GM12878 (cell line): Measurements from ENCODE around the gene MRPL23. TPM values are rescaled to one million over a fixed set of nuclear protein-coding genes. Genes with fewer than 3 reads are reported as not detected.
A peak's percentile ranks its signal among the peaks of the same experiment; 100 is the strongest.

Experiments
- ATAC-seq: fragments of 200-7000 bp; cut with Tn5 transposase; 3 replicates; pipeline ENCODE4 v1.9.1; 2020; ENCODE audit warnings: mild to moderate bottlenecking, moderate library complexity
- BruUV-seq: library from RNA; stranded (reverse); fragments of 400-500 nt; replicated peaks from 2 replicates; lab custom pipeline; 2021; lab: Mats Ljungman, UMichigan
- CTCF ChIA-PET: fragments of 300-600 bp; sonication (Branson Sonifier 250); formaldehyde crosslinking; extraction: SDS; loops from one replicate; lab custom pipeline; 2021; ENCODE audit warnings: inconsistent platforms; lab: Yijun Ruan, JAX
- POLR2A ChIA-PET: fragments of 350-600 bp; formaldehyde crosslinking; extraction: SDS; loops from one replicate; lab custom pipeline; 2021; ENCODE audit warnings: inconsistent platforms; lab: Charles Lee
- RAD21 ChIA-PET: fragments of 300-600 bp; sonication (Branson Sonifier 250); formaldehyde crosslinking; loops from one replicate; lab custom pipeline; 2023; ENCODE audit warnings: antibody characterized with exemption; ENCODE audit not compliant: unreplicated experiment; lab: Charles Lee
- SMC1A ChIA-PET: fragments of 300-600 bp; sonication (Branson Sonifier 250); formaldehyde crosslinking; loops from one replicate; lab custom pipeline; 2023; ENCODE audit not compliant: unreplicated experiment, uncharacterized antibody; lab: Charles Lee
- DNase-seq: peaks from one replicate; pipeline ENCODE4 v3.0.0-alpha.2; 2011; ENCODE audit warnings: low read depth, low spot score
- FAIRE-seq: peaks from 3 replicates; lab custom pipeline; 2011; peaks lifted over from hg19 to GRCh38; lab: Jason Lieb, UNC
- H2AFZ ChIP-seq: 2 replicates; pipeline ENCODE4 v1.6.0; 2011; ENCODE audit warnings: low read depth, low read length, control low read depth; ENCODE audit not compliant: control insufficient read depth
- H3K27ac ChIP-seq: 2 replicates; pipeline ENCODE4 v1.5.1; 2011; ENCODE audit warnings: control low read depth; ENCODE audit not compliant: control insufficient read depth, insufficient read depth
- H3K27me3 ChIP-seq, 2 experiments: replicated peaks in 1 of 2; 2 replicates each; pipeline versions ENCODE4 v1.6.0 to v1.6.1; 2011; ENCODE audit warnings: low read length in 1 of 2; ENCODE audit not compliant: control insufficient read depth in 2 of 2, insufficient read depth in 2 of 2
- H3K36me3 ChIP-seq, 2 experiments: 2 replicates each; pipeline ENCODE4 v1.5.1; 2011; ENCODE audit warnings: low read length in 1 of 2; ENCODE audit not compliant: control insufficient read depth in 2 of 2, insufficient read depth in 2 of 2
- H3K4me1 ChIP-seq: 2 replicates; pipeline ENCODE4 v1.6.1; 2011; ENCODE audit warnings: mild to moderate bottlenecking, low read length, moderate library complexity, mixed read lengths; ENCODE audit not compliant: control insufficient read depth, insufficient read depth
- H3K4me2 ChIP-seq: 2 replicates; pipeline ENCODE4 v1.6.0; 2011; ENCODE audit warnings: control low read depth; ENCODE audit not compliant: control insufficient read depth, insufficient read depth
- H3K4me3 ChIP-seq: fragments of 200-600 bp; sonication (generic); 2 replicates; pipeline ENCODE4 v1.5.1; 2016
- H3K79me2 ChIP-seq: 2 replicates; pipeline ENCODE4 v1.6.0; 2011; ENCODE audit warnings: low read length; ENCODE audit not compliant: control insufficient read depth, insufficient read depth
- H3K9ac ChIP-seq: 2 replicates; pipeline ENCODE4 v1.8.0; 2011; ENCODE audit warnings: low read length, control low read depth, mixed read lengths; ENCODE audit not compliant: control insufficient read depth, insufficient read depth
- H3K9me3 ChIP-seq: replicated peaks from 3 replicates; pipeline ENCODE4 v1.5.1; 2011; ENCODE audit warnings: mild to moderate bottlenecking, low read length; ENCODE audit not compliant: control insufficient read depth, insufficient read depth
- H4K20me1 ChIP-seq: 2 replicates; pipeline ENCODE4 v1.6.0; 2011; ENCODE audit not compliant: control insufficient read depth, insufficient read depth
- ASH2L ChIP-seq: fragments of 300-600, 200-600 bp; sonication (generic); IDR thresholded peaks from 2 replicates; pipeline ENCODE4 v1.6.1; 2017; ENCODE audit warnings: low read depth, mild to moderate bottlenecking, borderline replicate concordance
- BACH1 ChIP-seq: fragments of 450-650 bp; IDR thresholded peaks from 2 replicates; pipeline ENCODE4 v1.6.1; 2017; ENCODE audit warnings: mild to moderate bottlenecking, borderline replicate concordance
- GATAD2B ChIP-seq: fragments of 450-650 bp; conservative IDR thresholded peaks from 2 replicates; pipeline ENCODE4 v1.6.1; 2017; ENCODE audit warnings: low read depth, mild to moderate bottlenecking, moderate library complexity
- HDAC6 ChIP-seq: fragments of 200-600 bp; sonication (generic); IDR thresholded peaks from one replicate; pipeline ENCODE4 v1.8.0; 2017; ENCODE audit warnings: antibody characterized with exemption; ENCODE audit not compliant: unreplicated experiment
- KAT2A ChIP-seq: conservative IDR thresholded peaks from 2 replicates; pipeline ENCODE4 v1.6.1; 2011; ENCODE audit warnings: low read depth, low read length; ENCODE audit not compliant: control insufficient read depth
- LARP7 ChIP-seq: fragments of 450-650 bp; IDR thresholded peaks from 2 replicates; pipeline ENCODE4 v1.6.1; 2017; ENCODE audit warnings: mild to moderate bottlenecking
- NBN ChIP-seq: fragments of 450-650 bp; IDR thresholded peaks from 2 replicates; pipeline ENCODE4 v1.6.1; 2016
- NR2C1 ChIP-seq: fragments of 450-650 bp; IDR thresholded peaks from 2 replicates; pipeline ENCODE4 v1.6.1; 2017; ENCODE audit warnings: antibody characterized with exemption, mild to moderate bottlenecking, moderate library complexity
- POLR2AphosphoS2 ChIP-seq: IDR thresholded peaks from 2 replicates; pipeline ENCODE4 v1.6.1; 2011; ENCODE audit warnings: low read depth, mild to moderate bottlenecking, low read length, improper control_type of control experiment, moderate library complexity
- POLR2AphosphoS5 ChIP-seq: IDR thresholded peaks from 2 replicates; pipeline ENCODE4 v1.6.1; 2011; ENCODE audit warnings: mild to moderate bottlenecking, low read length, inconsistent platforms
- RAD51 ChIP-seq: fragments of 450-650 bp; IDR thresholded peaks from 2 replicates; pipeline ENCODE4 v1.6.1; 2016; ENCODE audit warnings: moderate library complexity, mild to moderate bottlenecking, inconsistent platforms
- TCF3 ChIP-seq: IDR thresholded peaks from 2 replicates; pipeline ENCODE4 v1.6.1; 2012; ENCODE audit warnings: low read depth, mild to moderate bottlenecking, low read length, borderline replicate concordance; ENCODE audit not compliant: insufficient read depth
- WRNIP1 ChIP-seq: IDR thresholded peaks from 2 replicates; pipeline ENCODE4 v1.6.1; 2011; ENCODE audit warnings: low read depth, low read length, improper control_type of control experiment, borderline replicate concordance
- ZNF207 ChIP-seq: fragments of 450-650 bp; IDR thresholded peaks from 2 replicates; pipeline ENCODE4 v1.6.1; 2014; ENCODE audit warnings: antibody characterized with exemption, mild to moderate bottlenecking, borderline replicate concordance
- WGBS: methylation state at CpG from one replicate; pipeline ENCODE4 v1.1.6; 2016; ENCODE audit warnings: low lambda C conversion rate; ENCODE audit not compliant: insufficient replicate concordance, insufficient coverage; ENCODE audit errors: missing lambda C conversion rate; 5-methylcytosine and 5-hydroxymethylcytosine counted together
- in situ Hi-C: fragments of 300-500 bp; cut with MboI; formaldehyde crosslinking; loops from 9 replicates; pipeline ENCODE4 v1.14.3; 2018; ENCODE audit warnings: mixed read lengths
- intact Hi-C: fragments of 100-400 bp; cut with micrococcal nuclease; formaldehyde crosslinking; loops from one replicate; pipeline ENCODE4 v1.14.2; 2022; ENCODE audit not compliant: unreplicated experiment
- polyA plus RNA-seq, 11 experiments: library from polyadenylated mRNA; depleted of rRNA in 4 of 11; unstranded in 6 of 11; stranded (reverse) in 5 of 11; fragments of >200 nt; fragmentation: Nextera tagmentation in 4 of 11; fragmentation: Illumina TruSeq in 1 of 11; extraction: Ambion mirVana in 4 of 11; extraction: Trizol in 1 of 11; gene quantifications; 1 replicate in 1 of 11; 2 replicates in 10 of 11; pipeline versions ENCODE4 v1.2.1 to v1.2.3, GENCODE V29; 2011 to 2016; ENCODE audit warnings: inconsistent platforms in 2 of 11, missing spikeins in 2 of 11, low read depth in 1 of 11
- total RNA-seq, 4 experiments: library from RNA; depleted of rRNA in 3 of 4; stranded (reverse); fragments of >200 nt in 3 of 4; fragmentation: Illumina TruSeq in 1 of 4; extraction: Trizol in 1 of 4; gene quantifications; 2 replicates each; pipeline versions ENCODE4 v1.2.1 to v1.2.3, GENCODE V29; 2013 to 2021
- TF ChIP-seq, protein P1 (sequence below): IDR thresholded peaks from 2 replicates; pipeline ENCODE4 v1.6.1; 2011; ENCODE audit warnings: borderline replicate concordance, low read depth, mild to moderate bottlenecking, moderate library complexity, mixed read lengths, low read length; ENCODE audit not compliant: insufficient read depth; ENCODE audit errors: extremely low read length

MRPL23 gene
- total and polyA plus RNA-seq, 10 of the 15 experiments (the other 5 are each of a cell fraction or from before 2014, with no cell fraction given), result 1.6 to 207 (median 126) TPM

DNA sequence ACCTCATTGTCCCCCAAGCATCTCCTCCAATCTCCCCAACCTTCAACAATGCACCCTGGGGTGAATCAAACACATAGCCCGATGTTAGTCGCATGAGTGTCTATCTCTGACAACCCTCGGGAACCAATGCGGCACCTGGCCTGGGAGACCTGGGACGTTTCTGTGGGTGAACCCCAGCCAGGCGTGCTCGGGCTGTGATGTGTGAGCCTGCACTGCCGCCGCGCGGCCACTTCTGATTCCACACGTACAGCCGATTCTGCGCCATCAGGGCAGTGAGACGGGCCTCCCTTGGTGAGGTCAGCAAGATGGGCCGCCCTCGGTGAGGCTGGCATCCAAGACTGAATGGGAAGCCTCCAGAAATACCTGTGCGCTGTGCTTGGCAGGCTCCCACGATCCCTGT, 55.7 kb downstream of the MRPL23 start:
- ChIA-PET SMC1A (interaction anchor here (1.6 to 2.8 kb wide), 2 partner anchors 169 to 309 kb away, joined by 10 to 17 read pairs; partner anchors contain the start of gene SYT8), POLR2A (interaction anchor here (0.7 kb wide), 1 partner anchor 170 kb away, joined by 3 read pairs; no protein-coding TSS in a partner anchor), RAD21 (interaction anchor here (1.7 to 2.9 kb wide), 4 partner anchors 164 to 309 kb away, joined by 6 to 30 read pairs (median 9); partner anchors contain the start of genes SYT8 and TNNI2), CTCF (interaction anchor here (0.6 to 2.9 kb wide), 17 partner anchors 81 to 350 kb away, joined by 3 to 38 read pairs (median 5); no protein-coding TSS in a partner anchor)
- FAIRE-seq, result no peak
- no peak for DNase-seq
- no peaks in the 10 kb centered on the region for H3K36me3 ChIP-seq
- TF ChIP-seq NR2C1 (no peak), HDAC6 (no peak), GATAD2B (no peak), TCF3 (no peak), LARP7 (no peak), BACH1 (no peak), NBN (no peak), ASH2L (no peak), WRNIP1 (no peak), POLR2AphosphoS5 (no peak), ZNF207 (no peak), KAT2A (no peak), POLR2AphosphoS2 (no peak), RAD51 (no peak)
- TF ChIP-seq, protein P1, sequence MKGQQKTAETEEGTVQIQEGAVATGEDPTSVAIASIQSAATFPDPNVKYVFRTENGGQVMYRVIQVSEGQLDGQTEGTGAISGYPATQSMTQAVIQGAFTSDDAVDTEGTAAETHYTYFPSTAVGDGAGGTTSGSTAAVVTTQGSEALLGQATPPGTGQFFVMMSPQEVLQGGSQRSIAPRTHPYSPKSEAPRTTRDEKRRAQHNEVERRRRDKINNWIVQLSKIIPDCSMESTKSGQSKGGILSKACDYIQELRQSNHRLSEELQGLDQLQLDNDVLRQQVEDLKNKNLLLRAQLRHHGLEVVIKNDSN, result no peak
- H3K9me3 ChIP-seq, result no peaks in the 10 kb centered on the region
- no peak overlapping the region for H3K4me2 ChIP-seq
- no CpG with 5 or more reads among the region's 19 CpGs for WGBS
- no peak overlapping the region for H2AFZ ChIP-seq
- H3K79me2 ChIP-seq, result no peaks in the 10 kb centered on the region
- no TSS peak for BruUV-seq
- in situ Hi-C loops (no loop called here), intact Hi-C loops (no loop called here)
- no peaks in the 10 kb centered on the region for H4K20me1 ChIP-seq
- no peak overlapping the region for H3K4me3 ChIP-seq
- H3K9ac ChIP-seq, result no peak overlapping the region
- no peaks in the 10 kb centered on the region for H3K27me3 ChIP-seq
- ATAC-seq, result peak; percentile 79
- H3K4me1 ChIP-seq, result no peaks in the 10 kb centered on the region
- no peak overlapping the region for H3K27ac ChIP-seq
